ENCODE results near the gene FBXO33.
"Not testable (repeated sequence)": the region's sequence is repeated elsewhere in the genome, so short reads cannot be mapped to it uniquely, and the experiment has no call there.

FBXO33 gene

DNA sequence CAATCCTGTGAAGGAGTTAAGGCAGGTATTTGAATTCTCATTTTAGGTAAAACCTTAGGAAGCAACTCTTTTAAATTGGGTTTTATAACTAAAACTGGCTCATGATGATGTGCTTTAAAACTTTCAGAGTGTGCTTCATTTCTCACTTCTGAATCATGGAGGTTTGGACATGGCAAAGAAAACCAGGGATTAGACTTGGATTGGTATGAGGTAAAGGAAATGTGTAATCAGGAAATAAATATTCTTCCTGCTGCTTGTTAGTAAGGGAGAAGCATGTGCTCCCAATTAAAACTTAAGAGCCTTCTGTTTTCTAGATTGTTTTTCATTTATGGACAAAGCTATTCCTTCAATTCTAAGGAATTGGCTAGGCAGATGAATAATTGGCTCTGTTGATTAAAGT, 57.4 kb downstream of the FBXO33 start:
- DNase-seq (ENCODE audit: low read depth in 2 of 2, low spot score in 1 of 2), result no peak

DNA sequence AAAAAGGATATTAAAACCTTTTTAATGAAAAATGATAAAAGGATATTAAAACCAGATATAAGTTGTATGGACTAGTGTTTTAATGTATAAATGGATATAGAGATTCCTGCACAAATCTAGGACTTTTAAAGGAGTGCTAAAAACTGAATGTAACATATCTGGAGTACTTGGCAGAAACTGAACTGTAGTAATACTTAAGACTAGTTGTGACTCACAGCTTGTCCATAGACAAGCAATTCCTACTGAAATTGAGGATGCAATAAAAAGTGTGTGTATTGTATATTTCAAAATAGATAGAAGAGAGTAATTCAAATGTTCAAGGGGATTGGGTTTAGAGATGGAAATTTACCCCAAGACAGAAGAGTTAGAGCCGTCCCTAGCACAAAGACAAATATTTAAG, 59.6 kb downstream of the FBXO33 start:
- DNase-seq (ENCODE audit: low read depth in 2 of 2, low spot score in 1 of 2), result no peak

DNA sequence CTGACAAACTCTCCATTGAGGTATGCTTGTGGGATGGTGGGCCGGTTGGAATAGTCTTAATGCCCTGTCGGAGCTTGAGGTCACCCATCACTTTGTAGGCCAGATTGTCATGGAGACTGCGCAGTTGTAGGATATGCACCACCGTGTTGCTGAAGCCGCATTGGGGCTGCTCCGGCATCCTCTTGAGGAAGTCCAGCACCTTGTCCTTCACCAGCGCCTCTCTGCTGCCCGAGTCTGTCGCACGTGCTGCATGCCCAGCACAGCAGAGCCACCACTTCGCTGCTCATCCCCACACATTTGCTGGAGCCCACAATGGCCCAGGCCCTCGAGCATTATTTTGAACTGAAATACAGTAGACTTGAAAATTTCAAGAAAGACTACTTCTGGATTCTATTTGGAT, 61.8 kb downstream of the FBXO33 start:
- no peak for DNase-seq (ENCODE audit: low read depth in 2 of 2, low spot score in 1 of 2)

DNA sequence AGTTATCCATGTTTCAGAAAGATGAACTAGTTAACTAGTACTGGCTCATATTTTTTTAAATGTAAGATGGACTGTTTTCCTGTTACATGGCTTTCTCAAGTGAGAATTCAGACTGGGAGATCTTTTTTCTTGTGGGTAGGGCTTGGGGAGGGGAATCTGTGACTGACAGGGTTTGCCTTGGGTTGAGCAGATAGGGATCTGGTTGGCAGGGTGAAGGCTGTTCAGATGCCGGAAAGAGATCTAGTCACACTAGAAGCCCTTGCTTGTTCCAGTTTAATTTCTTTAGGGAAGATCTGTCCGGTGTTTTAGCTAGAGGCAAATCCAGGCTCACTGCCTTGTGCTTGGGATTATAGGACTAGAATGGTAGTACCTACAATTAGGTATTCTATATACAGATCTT, 63.2 kb downstream of the FBXO33 start:
- no peak for DNase-seq (ENCODE audit: low read depth in 2 of 2, low spot score in 1 of 2)

DNA sequence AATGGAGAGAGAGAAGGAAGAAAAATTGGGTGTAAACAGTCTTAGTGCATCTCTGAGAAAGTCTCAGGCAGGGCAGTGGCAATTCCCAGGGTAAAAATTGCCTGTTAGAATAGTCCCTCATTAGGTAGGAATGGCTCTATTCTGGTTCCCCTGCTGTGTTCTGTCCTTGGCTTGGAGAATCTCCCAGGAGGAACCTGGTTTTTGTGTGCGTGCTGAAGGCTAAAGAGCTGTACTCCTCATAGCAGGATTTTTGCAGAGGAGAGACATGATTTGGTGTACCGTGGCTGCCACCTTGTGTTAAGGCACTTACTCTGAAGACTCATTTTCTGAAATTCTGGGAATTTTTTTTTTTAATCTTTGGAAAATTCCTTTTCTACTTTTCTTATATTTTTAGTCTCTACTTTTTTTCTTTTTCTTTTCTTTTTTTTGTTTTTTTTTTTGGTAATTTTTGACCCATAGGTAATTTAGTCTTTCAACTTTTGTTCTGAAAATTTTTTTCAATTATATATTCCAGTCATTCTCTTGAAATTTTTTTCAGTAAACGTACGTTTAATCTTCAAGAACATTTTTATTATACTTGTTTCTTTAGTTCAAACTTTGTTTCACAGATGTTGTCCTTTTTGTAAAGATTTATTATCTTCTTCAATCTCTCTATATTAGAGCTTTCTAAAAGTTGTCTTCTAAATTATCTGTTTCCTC, 63.8 kb downstream of the FBXO33 start:
- no peak for DNase-seq (ENCODE audit: low read depth in 2 of 2, low spot score in 1 of 2)

DNA sequence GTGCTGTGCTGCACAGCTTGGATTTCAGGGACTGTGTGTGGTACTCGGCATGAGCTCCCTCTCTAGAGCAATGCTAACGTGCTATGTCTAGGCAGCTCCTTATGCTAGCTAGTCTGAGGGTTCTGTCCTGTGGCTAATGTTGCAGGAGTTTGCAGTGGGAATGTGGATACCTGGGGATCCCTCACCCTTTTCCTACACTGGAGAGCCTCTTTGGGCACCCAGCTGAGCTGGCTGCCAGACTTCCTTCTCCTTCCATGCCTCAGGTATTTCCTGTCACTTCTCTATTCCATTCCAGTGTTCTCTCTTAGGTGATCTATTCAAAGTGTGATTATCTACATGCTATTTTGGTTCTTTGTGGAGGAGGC, 64.9 kb downstream of the FBXO33 start:
- no peak for DNase-seq (ENCODE audit: low read depth in 2 of 2, low spot score in 1 of 2)

DNA sequence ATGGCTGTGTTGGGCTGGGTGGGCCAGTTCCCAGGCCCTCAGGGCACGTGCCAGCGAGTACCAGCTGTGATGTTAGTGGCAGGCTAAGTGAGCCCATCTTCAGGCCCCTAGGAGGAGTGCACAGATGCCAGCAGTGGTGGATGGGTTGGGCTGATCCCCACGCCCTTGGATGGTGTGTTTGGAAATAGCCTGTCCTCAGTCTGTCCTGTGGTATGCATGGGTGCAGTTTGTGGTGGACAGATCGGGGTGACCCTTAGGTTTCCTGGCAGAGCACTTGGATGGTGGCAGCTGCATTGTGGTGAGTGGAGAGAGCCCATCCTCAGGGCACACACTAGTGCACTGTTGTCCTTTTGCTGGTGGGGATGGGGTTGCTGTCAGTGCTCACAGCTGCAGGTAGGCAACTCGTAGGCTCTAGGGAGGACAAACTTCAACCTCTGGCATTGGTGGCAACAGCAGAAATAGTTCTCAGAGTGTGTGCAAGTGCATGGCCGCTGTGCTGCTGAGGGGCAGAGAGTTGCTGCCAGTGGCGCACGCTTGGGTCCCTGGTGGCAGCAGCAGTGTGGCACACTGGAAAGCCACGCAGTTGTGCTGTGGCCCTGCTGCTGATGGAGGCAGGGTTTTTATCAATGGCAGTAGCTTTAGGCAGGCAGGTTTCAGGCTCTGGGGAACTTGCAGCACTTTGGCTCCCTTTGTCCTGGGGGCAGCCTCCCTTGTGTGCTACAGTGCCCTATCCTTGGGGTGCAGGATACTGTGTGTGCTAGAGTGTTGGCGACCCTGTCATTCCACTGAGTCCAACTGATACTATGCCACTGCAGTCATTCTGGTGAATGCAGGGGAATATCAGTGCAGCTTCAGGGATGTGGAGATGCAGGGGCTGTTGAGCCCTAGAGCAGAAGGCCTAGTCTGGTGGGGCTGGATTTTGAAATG, 65.5 kb downstream of the FBXO33 start:
- DNase-seq (ENCODE audit: low read depth in 2 of 2, low spot score in 1 of 2), result no peak

DNA sequence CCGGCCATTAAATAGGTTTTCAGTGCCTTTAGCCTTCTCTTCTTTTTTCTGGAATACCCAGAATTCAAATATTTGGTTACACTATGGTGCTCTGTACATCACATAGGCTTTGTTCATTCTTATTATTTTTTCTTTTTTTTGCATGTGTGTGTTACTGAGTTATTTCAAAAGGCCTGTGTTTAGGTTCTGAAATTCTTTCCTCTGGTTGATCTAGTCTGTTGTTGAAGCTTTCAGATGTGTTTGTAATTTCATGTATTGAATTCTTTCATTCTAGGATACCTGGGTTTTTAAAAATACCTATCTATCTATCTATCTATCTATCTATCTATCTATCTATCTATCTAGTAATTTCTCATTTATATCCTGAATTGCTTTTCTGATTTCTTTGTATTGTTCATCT, 66.9 kb downstream of the FBXO33 start:
- no peak for DNase-seq (ENCODE audit: low read depth in 2 of 2, low spot score in 1 of 2)

DNA sequence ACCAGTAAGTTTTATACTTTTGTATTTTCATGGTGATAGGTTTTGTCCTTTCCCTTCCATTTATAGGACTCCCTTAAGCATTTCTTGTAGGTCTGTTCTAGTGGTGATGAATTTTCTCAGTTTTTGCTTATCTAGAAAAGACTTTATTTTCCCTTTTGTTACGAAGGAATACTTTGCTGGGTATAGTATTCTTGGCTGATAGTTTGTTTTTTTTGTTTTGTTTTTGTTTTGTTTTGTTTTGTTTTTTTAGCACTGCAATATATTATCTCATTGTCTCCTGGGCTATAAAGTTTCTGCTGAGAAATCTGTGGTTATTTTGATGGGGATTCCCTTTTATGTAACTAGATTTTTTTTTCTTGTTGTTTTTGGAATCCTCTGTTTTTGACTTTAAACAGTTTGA, 67.7 kb downstream of the FBXO33 start:
- DNase-seq (ENCODE audit: low read depth in 2 of 2, low spot score in 1 of 2), result no peak

DNA sequence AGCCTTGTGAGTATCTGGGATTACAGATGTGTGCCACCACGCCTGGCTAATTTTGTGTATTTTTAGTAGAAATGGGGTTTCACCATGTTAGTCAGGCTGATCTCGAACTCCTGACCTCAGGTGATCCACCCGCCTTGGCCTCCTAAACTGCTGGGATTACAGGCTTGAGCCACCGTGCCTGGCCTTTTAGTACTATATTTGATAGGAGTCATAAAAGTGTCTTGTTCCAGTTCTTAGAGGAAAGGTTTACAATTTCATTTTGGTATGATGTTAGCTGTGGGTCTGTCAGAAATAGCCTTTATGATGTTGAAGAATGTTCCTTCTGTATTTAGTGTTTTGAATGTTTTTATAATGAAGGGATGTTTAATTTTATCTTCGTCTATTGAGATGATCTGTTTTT, 70.7 kb downstream of the FBXO33 start:
- not testable (repeated sequence) for DNase-seq (ENCODE audit: low read depth in 2 of 2, low spot score in 1 of 2)

DNA sequence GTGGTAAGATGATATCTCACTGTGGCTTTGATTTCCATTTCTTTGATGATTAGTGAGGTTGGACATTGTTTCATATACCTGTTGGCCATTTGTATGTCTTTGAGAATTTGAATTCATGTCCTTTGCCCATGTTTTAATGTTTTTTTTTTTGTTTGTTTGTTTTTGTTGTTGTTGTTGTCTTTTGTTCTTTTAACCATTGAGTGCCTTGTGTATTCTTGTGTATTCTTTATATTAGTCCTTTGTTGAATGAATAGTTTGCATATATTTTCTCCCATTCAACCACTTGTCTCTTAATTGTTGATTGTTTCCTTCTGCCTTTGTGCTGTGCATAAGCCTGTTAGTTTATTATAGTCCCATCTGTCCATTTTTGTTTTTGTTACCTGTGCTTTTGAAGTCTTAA, 71.9 kb downstream of the FBXO33 start:
- no peak for DNase-seq (ENCODE audit: low read depth in 2 of 2, low spot score in 1 of 2)

DNA sequence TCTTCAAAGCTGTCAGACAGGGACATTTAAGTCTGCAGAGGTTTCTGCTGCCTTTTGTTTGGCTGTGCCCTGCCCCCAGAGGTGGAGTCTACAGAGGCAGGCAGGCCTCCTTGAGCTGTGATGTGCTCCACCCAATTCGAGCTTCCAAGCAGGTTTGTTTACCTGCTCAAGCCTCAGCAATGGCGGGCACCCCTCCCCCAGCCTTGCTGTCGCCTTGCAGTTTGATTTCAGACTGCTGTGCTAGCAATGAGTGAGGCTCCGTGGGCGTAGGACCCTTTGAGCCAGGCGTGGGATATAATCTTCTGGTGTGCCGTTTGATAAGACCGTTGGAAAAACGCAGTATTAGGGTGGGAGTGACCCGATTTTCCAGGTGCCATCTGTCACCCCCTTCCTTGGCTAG, 73.2 kb downstream of the FBXO33 start:
- not testable (repeated sequence) for DNase-seq (ENCODE audit: low read depth in 2 of 2, low spot score in 1 of 2)

DNA sequence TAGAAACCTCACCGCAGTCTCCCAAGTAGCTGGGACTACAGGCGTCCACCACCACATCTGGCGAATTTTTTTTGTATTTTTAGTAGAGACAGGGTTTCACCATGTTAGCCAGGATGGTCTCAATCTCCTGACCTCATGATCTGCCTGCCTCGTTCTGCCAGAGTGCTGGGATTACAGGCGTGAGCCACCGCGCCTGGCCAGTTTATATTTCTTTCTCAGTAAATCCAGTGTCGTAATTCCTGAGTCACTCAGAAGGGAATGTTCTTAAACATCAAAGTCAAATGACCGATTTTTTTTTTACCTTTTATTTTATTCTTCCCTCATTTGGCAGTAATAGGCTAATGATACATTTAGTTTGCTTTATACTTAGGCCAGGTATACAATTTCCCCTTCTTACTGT, 80.5 kb downstream of the FBXO33 start:
- no peak for DNase-seq (ENCODE audit: low read depth in 2 of 2, low spot score in 1 of 2)

DNA sequence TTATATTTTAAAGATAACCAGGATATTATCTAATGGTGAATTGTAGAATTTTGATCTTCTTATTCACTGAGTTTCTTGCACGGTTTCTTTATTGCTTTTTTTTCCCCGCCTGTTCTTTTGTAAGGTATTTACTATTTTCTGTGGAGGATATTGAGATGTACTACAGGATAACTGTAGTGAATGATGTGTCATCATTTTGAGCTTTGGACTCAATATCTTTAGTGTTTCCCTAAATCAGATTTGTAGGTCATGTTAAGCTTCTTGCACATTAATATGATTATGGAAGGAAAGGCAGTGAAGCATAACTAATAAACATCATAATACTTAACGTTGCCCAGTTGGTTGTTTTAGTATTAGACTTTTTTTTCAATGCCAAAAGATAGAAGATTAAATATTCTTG, 81.4 kb downstream of the FBXO33 start:
- DNase-seq (ENCODE audit: low read depth in 2 of 2, low spot score in 1 of 2), result no peak
